Uterus (tissue), 2 donors: ENCODE measurements around the gene KLK3.

Source experiments
- CTCF ChIP-seq, 4 experiments: fragments of 200-600 bp in 2 of 4; fragments of 450-650 bp in 2 of 4; sonication (generic) in 2 of 4; IDR thresholded peaks; one replicate each; pipeline ENCODE4 v1.5.1; 2016 to 2019; ENCODE audit warnings: antibody characterized with exemption in 4 of 4, mild to moderate bottlenecking in 2 of 4, moderate library complexity in 1 of 4
- POLR2A ChIP-seq, 2 donors: fragments of 450-650 bp; IDR thresholded peaks; one replicate each; pipeline ENCODE4 v1.6.1; 2016; ENCODE audit warnings: antibody characterized with exemption in 2 of 2, mild to moderate bottlenecking in 1 of 2, moderate library complexity in 1 of 2

- TF ChIP-seq CTCF (IDR thresholded peaks at IDR 0.05), result no peak
- TF ChIP-seq POLR2A (IDR thresholded peaks at IDR 0.05), result no peak
These were observed 36.5 kb upstream of the KLK3 start for GRCh38 chr19:50817941-50818858.
